GM19099 (cell line): Measurements from ENCODE around the gene COPS4.

ENCODE experiments used
- POLR2A ChIP-seq: IDR thresholded peaks from 3 replicates; pipeline ENCODE4 v1.6.1; 2011; ENCODE audit warnings: low read depth; ENCODE audit not compliant: insufficient read length; ENCODE audit errors: extremely low read depth

COPS4 gene

DNA sequence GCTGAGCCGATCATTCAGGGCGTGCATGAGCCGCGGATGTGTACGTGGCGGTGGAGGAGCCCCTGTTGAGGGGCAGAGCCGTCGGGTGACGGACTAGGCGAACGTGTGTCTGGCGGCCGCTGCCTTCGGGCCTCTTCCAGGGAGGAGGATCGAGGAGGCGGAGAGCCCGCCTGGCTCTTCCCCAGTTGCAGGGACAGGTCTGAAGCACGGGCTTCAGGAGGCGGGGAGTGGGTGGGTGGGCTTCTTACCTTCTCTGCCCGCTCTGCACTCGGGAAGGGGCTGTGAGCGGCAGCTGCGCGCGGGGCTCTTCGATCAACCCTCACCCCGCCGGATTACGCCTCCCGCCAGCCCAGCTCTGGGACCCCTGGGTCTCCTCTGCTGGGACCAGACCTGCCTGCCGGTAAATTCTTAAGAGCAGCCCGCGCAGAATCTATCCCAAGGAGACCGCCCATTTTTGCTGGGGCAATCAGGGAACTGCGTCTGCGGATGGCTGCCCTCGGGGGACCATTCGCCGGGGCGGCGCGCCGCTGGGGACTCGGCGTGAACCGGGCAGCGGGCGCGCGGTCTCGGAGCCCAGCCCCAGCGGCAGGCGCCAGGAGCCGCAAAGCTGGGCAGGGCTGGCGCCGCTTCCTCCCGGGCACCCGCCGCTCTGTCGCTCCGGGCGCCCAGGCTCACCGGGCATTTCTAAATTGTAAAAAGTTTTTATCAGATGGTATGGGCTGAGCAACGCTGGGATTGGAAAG is 74.7 kb downstream of the COPS4 start:
- TF ChIP-seq POLR2A: peak; percentile 57

DNA sequence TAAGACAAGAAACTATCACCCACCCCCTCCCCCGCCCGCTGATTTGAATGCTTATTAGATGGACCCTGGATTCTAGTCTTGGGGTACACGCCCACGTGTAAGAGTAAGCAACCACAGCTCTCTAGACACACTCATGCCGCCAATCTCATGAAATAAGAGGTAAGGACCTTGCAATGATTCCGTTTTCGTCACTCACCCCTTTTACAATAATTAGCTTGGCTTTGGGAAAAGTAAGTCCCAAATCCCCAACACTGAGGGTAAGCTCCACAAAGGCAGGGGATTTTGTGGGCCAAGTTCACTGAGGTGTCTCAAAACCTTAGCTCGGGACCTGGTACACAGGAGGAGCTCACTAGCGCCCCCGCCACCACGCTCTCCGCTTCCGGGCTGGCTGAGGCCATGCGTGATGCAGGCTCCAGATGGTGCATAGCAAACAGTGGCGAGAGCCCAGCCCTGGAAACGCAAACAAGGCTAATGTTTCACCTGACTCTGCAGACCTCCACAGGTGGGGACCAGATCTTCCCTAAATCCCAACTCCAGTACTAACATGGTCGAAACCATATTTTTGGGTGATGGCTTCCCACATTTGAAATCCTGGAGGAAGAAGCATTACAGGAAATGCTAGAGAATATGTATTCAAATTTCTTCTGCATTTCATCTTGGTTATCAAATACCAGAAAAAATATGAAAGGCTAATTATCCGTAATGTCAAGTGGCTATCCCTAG is 75.4 kb downstream of the COPS4 start:
- peak; percentile 51 for TF ChIP-seq POLR2A

- TF ChIP-seq POLR2A: no peak
Measured at GRCh38 chr4:83110970-83111750, 76.2 kb downstream of the COPS4 start.

- peak; percentile 38 for TF ChIP-seq POLR2A
Measured at GRCh38 chr4:83112231-83112630, 77.2 kb downstream of the COPS4 start.

- TF ChIP-seq POLR2A: peak; percentile 49
Measured at GRCh38 chr4:83112678-83113428, 77.9 kb downstream of the COPS4 start.

DNA sequence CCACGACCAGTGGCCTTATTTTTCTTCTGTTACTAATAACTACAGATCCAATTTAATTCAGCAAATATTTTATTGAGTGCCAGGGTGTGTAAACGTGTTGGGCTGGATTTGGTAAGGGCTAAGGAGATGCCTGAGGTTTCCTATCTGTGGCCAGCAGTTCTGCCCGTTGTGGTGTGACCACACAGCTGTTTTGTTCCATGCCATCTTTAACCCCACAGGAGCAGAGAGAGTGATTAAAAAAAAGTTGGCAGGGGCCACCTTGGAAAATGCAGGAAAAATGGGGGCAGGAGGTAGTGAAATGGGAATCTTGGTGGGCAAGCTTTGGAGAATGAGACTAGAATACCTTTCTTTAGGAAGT is 78.4 kb downstream of the COPS4 start:
- no peak for TF ChIP-seq POLR2A

DNA sequence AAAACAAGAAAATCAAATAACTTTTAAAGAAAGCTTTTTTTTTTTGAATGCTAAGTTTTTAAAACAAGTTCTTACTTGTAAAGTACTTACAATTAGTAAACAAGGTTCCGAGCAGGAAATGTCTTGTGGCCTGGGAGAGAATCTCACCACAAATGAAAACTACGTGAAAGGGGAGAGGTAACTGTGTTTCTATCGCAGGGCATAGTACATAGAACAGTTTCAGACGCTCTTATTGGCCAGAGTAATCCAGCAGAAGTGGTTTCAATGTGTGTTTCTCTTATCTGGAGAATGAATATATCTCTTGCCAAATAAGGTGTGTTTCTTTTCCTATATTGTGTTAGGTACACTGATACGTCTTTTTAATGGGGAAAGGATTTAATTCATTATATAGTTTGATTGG is 79.6 kb downstream of the COPS4 start, which contains the start of gene PLAC8:
Gene PLAC8 (minus strand): TSS at position 154 of the 400 bp plus-strand sequence. CDS start 6,808 bp downstream, outside the sequence.
- TF ChIP-seq POLR2A: peak; percentile 74

DNA sequence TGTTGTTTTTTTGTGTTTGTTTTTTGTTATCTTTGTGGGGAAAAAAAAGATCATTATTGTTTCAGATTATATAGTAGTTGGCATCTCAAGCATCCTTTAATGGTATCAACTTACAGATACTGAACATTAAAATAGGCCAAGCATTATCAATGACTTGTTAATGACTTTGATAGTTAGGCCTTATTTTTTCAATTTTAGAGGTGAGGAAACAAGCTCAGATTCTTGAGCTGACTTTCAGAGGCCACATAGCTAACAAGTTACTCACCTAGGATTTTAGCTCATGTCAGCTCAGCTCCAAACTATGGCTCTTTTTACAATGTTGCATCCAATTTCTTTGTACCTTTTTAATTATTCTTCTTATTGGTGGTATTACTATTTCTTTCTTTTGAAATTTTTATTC is 80.0 kb downstream of the COPS4 start:
- TF ChIP-seq POLR2A: no peak

DNA sequence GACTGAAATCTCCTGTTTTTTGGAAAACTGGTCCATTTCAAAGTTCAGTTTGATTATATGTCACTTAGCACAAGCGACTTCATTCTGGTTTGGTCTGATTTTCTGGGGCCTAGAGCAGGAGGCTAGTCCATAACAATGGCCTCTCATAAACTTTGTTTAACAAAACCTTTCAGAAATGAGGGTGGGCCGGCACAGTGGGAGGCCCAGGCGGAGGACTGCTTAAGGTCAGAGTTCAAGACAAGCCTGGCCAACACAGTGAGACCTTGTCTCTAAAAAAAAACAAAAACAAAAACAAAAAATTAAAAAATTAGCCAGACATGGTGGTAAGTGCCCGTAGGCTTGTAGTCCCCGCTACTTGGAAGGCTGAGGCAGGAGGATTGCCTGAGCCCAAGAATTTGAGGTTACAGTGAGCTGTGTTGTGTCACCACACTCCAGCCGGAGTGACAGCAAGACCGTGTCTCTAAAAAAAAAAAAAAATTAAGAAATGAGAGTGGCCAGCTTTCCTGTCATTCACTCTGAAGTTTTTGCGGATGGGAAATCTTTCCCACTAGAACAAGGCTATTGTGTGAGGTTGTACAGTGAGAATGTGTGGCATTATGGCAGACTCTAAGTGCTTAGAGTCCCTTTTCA is 80.8 kb downstream of the COPS4 start:
- TF ChIP-seq POLR2A: no peak

DNA sequence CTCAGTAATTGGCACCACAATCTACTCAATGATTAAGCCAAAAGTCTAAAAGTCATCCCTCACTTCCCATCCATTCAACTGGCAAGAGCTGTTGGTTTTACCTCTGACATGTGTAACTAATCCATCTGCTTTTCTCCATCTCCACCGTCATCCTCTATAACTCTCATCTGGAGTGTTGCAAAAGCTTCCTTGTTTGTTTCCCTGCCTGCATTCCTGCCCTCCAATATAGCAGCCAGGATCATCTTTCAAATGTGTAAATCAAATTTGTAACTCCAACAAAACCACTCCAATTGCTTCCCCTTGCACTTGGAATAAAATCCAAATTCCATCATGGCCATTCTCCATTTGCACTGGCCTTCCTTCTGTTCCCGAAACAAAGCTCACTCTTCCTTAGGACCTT is 83.9 kb downstream of the COPS4 start:
- no peak for TF ChIP-seq POLR2A

DNA sequence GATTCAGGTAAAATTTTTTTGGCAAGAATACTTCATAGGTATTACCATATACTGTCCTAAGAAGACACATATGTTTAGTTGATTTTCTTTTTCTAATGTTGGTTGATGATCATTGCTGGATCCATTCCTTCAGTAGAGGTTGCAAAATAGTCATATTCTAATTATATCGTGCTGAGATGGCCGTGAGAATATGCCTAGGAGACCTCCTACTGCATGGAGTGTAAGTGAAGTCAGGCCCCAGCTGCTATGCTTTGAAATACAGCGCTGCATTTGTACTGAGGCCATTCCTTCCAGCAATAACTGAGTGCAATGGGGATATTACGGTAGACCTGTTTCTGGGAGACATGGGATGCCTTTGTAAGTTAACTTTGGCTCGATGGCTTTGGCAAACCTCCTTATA is 86.3 kb downstream of the COPS4 start:
- TF ChIP-seq POLR2A: no peak

DNA sequence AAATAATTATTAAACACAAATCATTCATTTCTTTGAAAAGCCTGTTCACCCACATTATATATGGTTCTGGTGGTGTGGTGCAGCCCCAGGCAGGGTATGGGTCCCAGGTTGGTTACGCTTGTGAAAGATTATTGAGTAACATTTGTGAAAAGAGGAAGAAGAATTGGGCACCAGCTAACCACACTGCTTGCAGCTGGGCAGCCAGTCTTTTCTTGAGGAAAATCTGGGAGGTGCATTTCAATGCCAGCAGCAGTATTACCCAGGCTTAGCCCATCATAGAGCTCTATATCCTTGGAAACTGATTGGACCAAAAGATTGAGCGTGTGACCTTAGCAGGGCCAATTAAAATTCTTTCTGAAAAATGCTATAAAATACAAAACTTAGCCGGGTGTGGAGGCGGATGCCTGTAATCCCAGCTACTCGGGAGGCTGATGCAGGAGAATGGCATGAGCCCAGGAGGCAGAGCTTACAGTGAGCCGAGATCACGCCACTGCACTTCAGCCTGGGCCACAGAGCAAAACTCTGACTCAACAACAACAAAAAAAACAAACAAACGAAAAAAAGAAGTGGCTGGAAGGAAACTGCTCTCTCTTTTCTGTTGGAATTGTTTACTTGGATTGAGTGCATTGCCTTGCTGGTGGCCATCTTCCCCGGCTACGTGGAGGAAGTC is 89.3 kb downstream of the COPS4 start:
- no peak for TF ChIP-seq POLR2A
